PC-3 (cell line): ENCODE results near the gene FFAR4. TPM values are rescaled to one million over a fixed set of nuclear protein-coding genes. Genes with fewer than 3 reads are reported as not detected.

ENCODE experiments used
- ATAC-seq: fragments of 200-7000 bp; cut with Tn5 transposase; 2 replicates; pipeline ENCODE4 v1.9.1; 2020; ENCODE audit warnings: mild to moderate bottlenecking, moderate library complexity
- BruUV-seq: library from RNA; stranded (reverse); fragments of 400-500 nt; replicated peaks from 2 replicates; lab custom pipeline; 2021; lab: Mats Ljungman, UMichigan
- CTCF ChIA-PET: fragments of 300-600 bp; sonication (Branson Sonifier 250); formaldehyde crosslinking; loops from one replicate; lab custom pipeline; 2022; ENCODE audit warnings: antibody characterized with exemption; lab: Charles Lee
- POLR2A ChIA-PET: fragments of 300-600 bp; sonication (Branson Sonifier 250); formaldehyde crosslinking; loops from one replicate; lab custom pipeline; 2022; ENCODE audit warnings: antibody characterized with exemption; ENCODE audit not compliant: unreplicated experiment; lab: Charles Lee
- DNase-seq: peaks from one replicate; pipeline ENCODE4 v3.0.0-alpha.2; 2015
- H2AFZ ChIP-seq: fragments of 300-600 bp; sonication (generic); 2 replicates; pipeline ENCODE4 v1.6.0; 2016; ENCODE audit warnings: antibody characterized with exemption, low read length
- H3F3A ChIP-seq: fragments of 300-600 bp; sonication (generic); one replicate; pipeline ENCODE4 v1.6.0; 2017; ENCODE audit warnings: antibody characterized with exemption, low read length, control low read depth, mild to moderate bottlenecking; ENCODE audit not compliant: unreplicated experiment
- H3K27ac ChIP-seq: fragments of 300-600 bp; sonication (generic); 2 replicates; pipeline ENCODE4 v1.5.1; 2016; ENCODE audit warnings: mild to moderate bottlenecking, low read length
- H3K27me3 ChIP-seq: fragments of 300-600 bp; sonication (generic); 2 replicates; pipeline ENCODE4 v1.6.1; 2016; ENCODE audit warnings: low read length, mixed read lengths
- H3K36me3 ChIP-seq: fragments of 300-600 bp; sonication (generic); 2 replicates; pipeline ENCODE4 v1.6.1; 2016; ENCODE audit warnings: low read depth, mixed run types, low read length, mixed read lengths
- H3K4me1 ChIP-seq: fragments of 300-600 bp; sonication (generic); 2 replicates; pipeline ENCODE4 v1.5.1; 2016; ENCODE audit warnings: low read length; ENCODE audit not compliant: insufficient read depth
- H3K4me2 ChIP-seq: fragments of 300-600 bp; sonication (generic); 2 replicates; pipeline ENCODE4 v1.6.0; 2016; ENCODE audit warnings: low read length
- H3K4me3 ChIP-seq: fragments of 300-600 bp; sonication (generic); 2 replicates; pipeline ENCODE4 v1.5.1; 2016; ENCODE audit warnings: mild to moderate bottlenecking, low read length, mixed read lengths
- H3K79me2 ChIP-seq: fragments of 300-600 bp; sonication (generic); 2 replicates; pipeline ENCODE4 v1.6.1; 2017; ENCODE audit warnings: low read length, mixed read lengths
- H3K9ac ChIP-seq: fragments of 300-600 bp; sonication (generic); 2 replicates; pipeline ENCODE4 v1.6.0; 2016; ENCODE audit warnings: mild to moderate bottlenecking, low read length
- H3K9me2 ChIP-seq: fragments of 300-600 bp; sonication (generic); replicated peaks from 2 replicates; pipeline ENCODE4 v1.6.1; 2016; ENCODE audit warnings: mixed run types, low read length, mixed read lengths
- H3K9me3 ChIP-seq: fragments of 300-600 bp; sonication (generic); 2 replicates; pipeline ENCODE4 v1.6.1; 2016; ENCODE audit warnings: low read length, mixed read lengths
- H4K20me1 ChIP-seq: fragments of 300-600 bp; sonication (generic); 2 replicates; pipeline ENCODE4 v1.6.1; 2016; ENCODE audit warnings: low read length, mixed read lengths
- CTCF ChIP-seq: fragments of 300-600 bp; sonication (generic); conservative IDR thresholded peaks from 2 replicates; pipeline ENCODE4 v1.5.1; 2017; ENCODE audit warnings: antibody characterized with exemption, low read depth, mild to moderate bottlenecking, low read length
- EZH2 ChIP-seq: fragments of 300-600 bp; sonication (generic); IDR thresholded peaks from one replicate; pipeline ENCODE4 v1.6.1; 2017; ENCODE audit warnings: antibody characterized with exemption, mild to moderate bottlenecking, low read length; ENCODE audit not compliant: unreplicated experiment
- EZH2phosphoT487 ChIP-seq: fragments of 300-600 bp; sonication (generic); IDR thresholded peaks from 2 replicates; pipeline ENCODE4 v1.6.1; 2018; ENCODE audit warnings: mild to moderate bottlenecking, antibody characterized with exemption, low read length, borderline replicate concordance
- intact Hi-C: fragments of 100-400 bp; cut with micrococcal nuclease; formaldehyde crosslinking; loops from 2 replicates; pipeline ENCODE4 v1.9.0; 2023
- total RNA-seq: library from RNA; depleted of rRNA; stranded (reverse); fragments of >200 nt; gene quantifications from 2 replicates; pipeline ENCODE4 v1.2.3, GENCODE V29; 2014

The FFAR4 gene
- total RNA-seq, 1 experiment from 2014 or later, result 1.5 TPM

GRCh38 chr10:93590638-93591037 is 24.2 kb downstream of the FFAR4 start:
- Histone ChIP-seq H3K9me3 (no peaks in the 10 kb centered on the region), H3K9ac (no peak overlapping the region), H3K27me3 (no peaks in the 10 kb centered on the region), H3K9me2 (no peaks in the 10 kb centered on the region), H4K20me1 (no peaks in the 10 kb centered on the region), H3K4me3 (no peak overlapping the region), H3K36me3 (no peaks in the 10 kb centered on the region), H3K79me2 (no peaks in the 10 kb centered on the region), H3F3A (no peaks in the 10 kb centered on the region), H3K4me1 (peaks cover 6% of the 10 kb centered on the region; the same call in 1 of the 2 replicates), H3K4me2 (no peak overlapping the region), H2AFZ (no peak overlapping the region), H3K27ac (no peak overlapping the region)
- intact Hi-C loops, result no loop called here
- CTCF ChIA-PET, result no interaction called here
- POLR2A ChIA-PET, result no interaction called here
- no TSS peak for BruUV-seq
- ATAC-seq, result no peak
- TF ChIP-seq CTCF, result no peak
- TF ChIP-seq EZH2, result no peak
- TF ChIP-seq EZH2phosphoT487, result no peak
- DNase-seq, result no peak

GRCh38 chr10:93591065-93591808 is 24.8 kb downstream of the FFAR4 start:
- CTCF ChIA-PET, result no interaction called here

More at GRCh38 chr10:93591065-93591808, 24.8 kb downstream of the FFAR4 start:
- intact Hi-C loops, result no loop called here
- Histone ChIP-seq H2AFZ (no peak overlapping the region), H3K9me3 (no peaks in the 10 kb centered on the region), H3K27ac (no peak overlapping the region), H3K9me2 (no peaks in the 10 kb centered on the region), H3K9ac (no peak overlapping the region), H3K4me3 (no peak overlapping the region), H3F3A (no peaks in the 10 kb centered on the region), H4K20me1 (no peaks in the 10 kb centered on the region), H3K36me3 (no peaks in the 10 kb centered on the region), H3K4me1 (peaks cover 6% of the 10 kb centered on the region; the same call in 1 of the 2 replicates), H3K27me3 (no peaks in the 10 kb centered on the region), H3K4me2 (no peak overlapping the region), H3K79me2 (no peaks in the 10 kb centered on the region)
- DNase-seq (peak; percentile 37), ATAC-seq (peak; percentile 84)
- POLR2A ChIA-PET, result no interaction called here
- no TSS peak for BruUV-seq
- TF ChIP-seq EZH2phosphoT487 (no peak), EZH2 (no peak), CTCF (no peak)
